Measurements from ENCODE around the gene SUSD2.

The SUSD2 gene

GRCh38 chr22:24153959-24154358 is 27.3 kb upstream of the SUSD2 start:
- TF ChIP-seq TCF4 (CRISPR knock-in tag; IDR thresholded peaks at IDR 0.05; ENCODE audit: borderline replicate concordance), result no peak
- no peak for TF ChIP-seq POU6F1 (CRISPR knock-in tag; IDR thresholded peaks at IDR 0.05; ENCODE audit: borderline replicate concordance, low read depth)
- TF ChIP-seq SNAI2 (CRISPR knock-in tag; IDR thresholded peaks at IDR 0.05), result no peak
- no peak for TF ChIP-seq CSRNP3 (CRISPR knock-in tag; IDR thresholded peaks at IDR 0.05)
- no peak for TF ChIP-seq ZFP3 (CRISPR knock-in tag; IDR thresholded peaks at IDR 0.05)
- no peak for TF ChIP-seq ZNF8 (CRISPR knock-in tag; IDR thresholded peaks at IDR 0.05)
- TF ChIP-seq TSHZ2 (CRISPR knock-in tag; IDR thresholded peaks at IDR 0.05), result no peak
- TF ChIP-seq RARB (CRISPR knock-in tag; IDR thresholded peaks at IDR 0.05), result no peak
- TF ChIP-seq ZC3H10 (CRISPR knock-in tag; IDR thresholded peaks at IDR 0.05), result no peak
- no peak for TF ChIP-seq ARNTL (CRISPR knock-in tag; IDR thresholded peaks at IDR 0.05; ENCODE audit: borderline replicate concordance, low read depth)
- no peak for TF ChIP-seq PATZ1 (CRISPR knock-in tag; IDR thresholded peaks at IDR 0.05; ENCODE audit: borderline replicate concordance)
- no peak for TF ChIP-seq ZNF70 (CRISPR knock-in tag; IDR thresholded peaks at IDR 0.05)
- TF ChIP-seq OSR1 (CRISPR knock-in tag; IDR thresholded peaks at IDR 0.05), result no peak
- TF ChIP-seq ESRRG (CRISPR knock-in tag; IDR thresholded peaks at IDR 0.05), result no peak
- TF ChIP-seq ZNF565 (CRISPR knock-in tag; conservative IDR thresholded peaks at IDR 0.05; ENCODE audit: low read depth), result no peak
- no peak for TF ChIP-seq ZFP30 (CRISPR knock-in tag; IDR thresholded peaks at IDR 0.05)
- no peak for TF ChIP-seq ISL1 (CRISPR knock-in tag; IDR thresholded peaks at IDR 0.05)
- TF ChIP-seq GLIS3 (CRISPR knock-in tag; IDR thresholded peaks at IDR 0.05), result no peak
- TF ChIP-seq CSDC2 (CRISPR knock-in tag; IDR thresholded peaks at IDR 0.05), result no peak
- no peak for TF ChIP-seq PPARA (CRISPR knock-in tag; IDR thresholded peaks at IDR 0.05; ENCODE audit: borderline replicate concordance)
- ATAC-seq, result no peak

GRCh38 chr22:24154826-24155225 is 26.5 kb upstream of the SUSD2 start:
- TF ChIP-seq ZNF8 (CRISPR knock-in tag; IDR thresholded peaks at IDR 0.05) (no peak), POU6F1 (CRISPR knock-in tag; IDR thresholded peaks at IDR 0.05; ENCODE audit: borderline replicate concordance, low read depth) (no peak), PPARA (CRISPR knock-in tag; IDR thresholded peaks at IDR 0.05; ENCODE audit: borderline replicate concordance) (no peak), ZFP30 (CRISPR knock-in tag; IDR thresholded peaks at IDR 0.05) (no peak), TSHZ2 (CRISPR knock-in tag; IDR thresholded peaks at IDR 0.05) (no peak), ISL1 (CRISPR knock-in tag; IDR thresholded peaks at IDR 0.05) (no peak), OSR1 (CRISPR knock-in tag; IDR thresholded peaks at IDR 0.05) (no peak), CREB5 (CRISPR knock-in tag; IDR thresholded peaks at IDR 0.05; ENCODE audit: low read depth) (no peak), ZC3H10 (CRISPR knock-in tag; IDR thresholded peaks at IDR 0.05) (no peak), ZFP3 (CRISPR knock-in tag; IDR thresholded peaks at IDR 0.05) (no peak), CSDC2 (CRISPR knock-in tag; IDR thresholded peaks at IDR 0.05) (no peak), TOX (CRISPR knock-in tag; IDR thresholded peaks at IDR 0.05; ENCODE audit: borderline replicate concordance) (no peak), BACH2 (CRISPR knock-in tag; IDR thresholded peaks at IDR 0.05; ENCODE audit: borderline replicate concordance) (no peak), ZNF70 (CRISPR knock-in tag; IDR thresholded peaks at IDR 0.05) (no peak), TCF4 (CRISPR knock-in tag; IDR thresholded peaks at IDR 0.05; ENCODE audit: borderline replicate concordance) (no peak)
- no peak for ATAC-seq

All from SK-N-SH treated with all-trans-retinoic acid at 6 μM for 48 hours (cell line).